Skeletal muscle satellite cell (primary cell): ENCODE measurements around the gene WDFY2.
A peak's percentile ranks its signal among the peaks of the same experiment; 100 is the strongest.

Experiments used
- H3K27me3 ChIP-seq: 2 replicates; pipeline ENCODE4 v1.7.0; 2013; ENCODE audit warnings: low read length; ENCODE audit not compliant: control insufficient read depth, insufficient read depth
- H3K36me3 ChIP-seq: 2 replicates; pipeline ENCODE4 v1.7.0; 2013; ENCODE audit warnings: mild to moderate bottlenecking, control low read depth, low read length; ENCODE audit not compliant: insufficient read depth
- H3K4me1 ChIP-seq: 2 replicates; pipeline ENCODE4 v1.7.0; 2013; ENCODE audit warnings: low read length; ENCODE audit not compliant: control insufficient read depth, insufficient read depth
- H3K4me2 ChIP-seq: 2 replicates; pipeline ENCODE4 v1.7.0; 2013; ENCODE audit warnings: mild to moderate bottlenecking, low read length
- H3K4me3 ChIP-seq: 2 replicates; pipeline ENCODE4 v1.7.0; 2013; ENCODE audit warnings: low read length
- H3K9ac ChIP-seq: 2 replicates; pipeline ENCODE4 v1.7.0; 2013; ENCODE audit warnings: mild to moderate bottlenecking, low read depth, low read length, moderate library complexity
- H3K9me3 ChIP-seq: replicated peaks from 2 replicates; pipeline ENCODE4 v1.7.0; 2013; ENCODE audit warnings: mild to moderate bottlenecking, control low read depth, low read length

WDFY2 gene

DNA sequence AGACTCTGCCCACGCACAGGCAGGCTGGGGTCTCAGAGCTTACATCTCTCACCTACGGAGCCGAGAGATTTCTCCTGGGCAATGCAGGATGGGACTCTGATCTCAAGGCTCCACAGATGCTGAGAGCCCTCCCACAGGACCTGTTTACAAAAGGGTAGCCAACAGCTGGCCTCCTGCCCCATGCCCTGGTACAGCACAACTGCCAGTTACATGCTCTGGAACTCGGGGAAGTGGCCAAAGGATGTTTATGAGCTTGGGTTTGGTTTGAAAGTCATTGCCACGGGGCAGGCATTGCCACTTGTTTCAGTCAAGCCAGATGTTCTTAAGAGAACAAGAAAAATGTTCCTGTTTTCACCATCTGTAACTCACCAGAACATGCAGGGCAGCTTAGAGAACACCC, 216.2 kb downstream of the WDFY2 start:
- Histone ChIP-seq H3K27me3 (no peaks in the 10 kb centered on the region), H3K4me2 (no peak overlapping the region), H3K36me3 (no peaks in the 10 kb centered on the region), H3K4me1 (peaks cover 31% of the 10 kb centered on the region), H3K9ac (no peak overlapping the region), H3K4me3 (no peak overlapping the region), H3K9me3 (no peaks in the 10 kb centered on the region)

GRCh38 chr13:51801631-51802099, 217.4 kb downstream of the WDFY2 start:
- Histone ChIP-seq H3K4me3 (peak overlapping the region; percentile 11), H3K36me3 (no peaks in the 10 kb centered on the region), H3K9me3 (no peaks in the 10 kb centered on the region), H3K9ac (peak overlapping the region; percentile 0), H3K27me3 (no peaks in the 10 kb centered on the region), H3K4me1 (peaks cover 34% of the 10 kb centered on the region), H3K4me2 (peak overlapping the region; percentile 97)

GRCh38 chr13:51802631-51803418, 218.6 kb downstream of the WDFY2 start:
- Histone ChIP-seq H3K9ac (peak overlapping the region; percentile 93), H3K4me2 (peak overlapping the region; percentile 97), H3K4me3 (peak overlapping the region; percentile 86), H3K9me3 (no peaks in the 10 kb centered on the region), H3K4me1 (peaks cover 37% of the 10 kb centered on the region), H3K27me3 (no peaks in the 10 kb centered on the region), H3K36me3 (no peaks in the 10 kb centered on the region)

DNA sequence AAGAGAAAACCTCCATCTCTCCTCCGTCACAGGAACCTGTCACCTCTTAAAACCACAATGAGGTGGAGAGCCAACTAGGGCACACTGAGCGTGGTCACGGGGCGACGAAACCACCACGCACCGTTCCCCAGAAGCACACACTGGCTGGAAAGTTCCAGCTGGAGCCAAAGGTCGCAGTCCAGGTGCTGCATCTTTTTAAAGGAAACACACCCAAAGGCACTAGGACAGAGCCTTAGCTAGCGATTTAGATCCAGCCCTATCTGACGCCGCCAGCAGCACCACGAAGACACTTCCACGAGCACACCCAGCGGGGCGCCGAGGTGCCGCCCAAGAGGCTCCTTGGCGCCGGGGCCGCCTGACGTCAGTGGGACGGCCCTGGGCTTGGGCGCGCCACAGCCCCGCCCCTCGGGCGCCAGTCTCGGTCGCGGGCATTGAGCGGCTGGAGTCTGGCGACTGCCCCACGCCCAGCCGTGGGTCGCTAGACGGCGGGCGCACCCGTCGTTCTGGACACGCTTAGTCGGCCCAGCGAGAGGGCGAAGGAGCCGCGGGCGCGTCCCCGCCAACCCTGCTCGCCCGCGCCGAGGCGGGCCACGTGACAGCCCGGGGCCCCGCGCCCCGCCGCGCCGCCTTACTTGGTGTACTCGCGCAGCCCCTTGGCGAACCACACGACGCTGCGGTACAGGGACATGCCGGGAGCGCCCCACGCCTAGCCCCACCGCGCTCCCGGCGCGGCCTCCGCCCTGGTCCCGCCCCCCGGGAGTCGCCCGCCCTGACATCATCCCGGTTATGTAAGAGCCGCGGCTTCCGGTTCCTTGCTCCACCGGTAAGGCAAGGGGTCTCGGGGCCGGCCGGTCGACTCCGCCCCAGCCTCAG, 219.4 kb downstream of the WDFY2 start, which contains the start of gene DHRS12:
TSS of gene DHRS12 (minus strand) at position 742 of the 873 bp plus-strand sequence. CDS start 4,504 bp downstream, outside the sequence.
- Histone ChIP-seq H3K4me1 (peaks cover 37% of the 10 kb centered on the region), H3K4me2 (peak within 1 kb of the TSS; percentile 97), H3K9ac (peak within 1 kb of the TSS; percentile 93), H3K27me3 (no peaks in the 10 kb centered on the region), H3K9me3 (no peaks in the 10 kb centered on the region), H3K36me3 (no peaks in the 10 kb centered on the region), H3K4me3 (peak within 1 kb of the TSS; percentile 86)

GRCh38 chr13:51804295-51805172, 220.3 kb downstream of the WDFY2 start:
- no peaks in the 10 kb centered on the region for H3K27me3 ChIP-seq
- H3K4me1 ChIP-seq = peaks cover 37% of the 10 kb centered on the region
- peak overlapping the region; percentile 93 for H3K9ac ChIP-seq
- no peaks in the 10 kb centered on the region for H3K36me3 ChIP-seq
- no peaks in the 10 kb centered on the region for H3K9me3 ChIP-seq
- peak overlapping the region; percentile 86 for H3K4me3 ChIP-seq
- H3K4me2 ChIP-seq = peak overlapping the region; percentile 97

- H3K4me3 ChIP-seq = no peak overlapping the region
- no peak overlapping the region for H3K9ac ChIP-seq
- no peaks in the 10 kb centered on the region for H3K36me3 ChIP-seq
Measured at GRCh38 chr13:51805313-51805712, 221.1 kb downstream of the WDFY2 start.

DNA sequence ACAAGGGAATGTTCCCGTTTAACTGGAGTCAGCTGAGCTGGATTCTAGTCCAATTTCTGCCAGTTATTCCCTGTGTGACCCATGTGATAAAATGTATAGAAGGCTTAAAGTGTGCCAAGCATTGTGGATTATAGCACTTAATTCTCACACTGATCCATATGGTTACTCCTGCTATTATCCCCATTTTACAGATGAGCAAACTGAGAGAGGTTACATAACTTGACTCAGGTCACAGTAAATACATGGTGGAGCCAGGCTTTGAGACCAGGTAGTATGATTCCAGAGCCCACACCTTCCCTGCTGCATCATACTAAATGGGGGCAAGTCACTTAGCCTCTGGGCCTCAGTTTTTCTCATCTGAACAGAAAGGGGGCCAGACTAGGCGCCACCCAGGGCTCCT, 221.7 kb downstream of the WDFY2 start:
- no peaks in the 10 kb centered on the region for H3K36me3 ChIP-seq
- H3K9me3 ChIP-seq = no peaks in the 10 kb centered on the region
- H3K4me1 ChIP-seq = peaks cover 37% of the 10 kb centered on the region
- no peaks in the 10 kb centered on the region for H3K27me3 ChIP-seq
- H3K4me3 ChIP-seq = no peak overlapping the region
- no peak overlapping the region for H3K4me2 ChIP-seq
- no peak overlapping the region for H3K9ac ChIP-seq

More at GRCh38 chr13:51805313-51805712, 221.1 kb downstream of the WDFY2 start:
- Histone ChIP-seq H3K27me3 (no peaks in the 10 kb centered on the region), H3K4me1 (peaks cover 37% of the 10 kb centered on the region), H3K4me2 (peak overlapping the region; percentile 97), H3K9me3 (no peaks in the 10 kb centered on the region)

DNA sequence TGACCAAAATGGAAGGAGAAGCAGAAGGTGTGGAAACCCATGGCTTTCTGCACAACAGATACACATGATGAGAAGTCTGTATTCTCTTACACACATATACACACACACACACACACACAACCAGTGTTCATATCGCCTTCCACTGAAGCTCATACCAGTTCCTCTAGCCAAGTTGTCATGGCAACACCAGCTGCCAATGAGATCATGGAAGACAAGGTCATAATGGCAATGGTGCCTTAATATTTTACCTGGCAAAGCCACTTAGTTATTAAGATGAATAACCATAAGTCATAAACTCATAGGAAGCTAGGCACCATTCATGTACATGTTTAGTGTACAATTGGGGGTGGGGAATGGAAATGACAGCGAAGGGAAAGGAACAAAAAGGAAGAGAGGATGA, 222.3 kb downstream of the WDFY2 start:
- no peak overlapping the region for H3K4me3 ChIP-seq
- no peaks in the 10 kb centered on the region for H3K36me3 ChIP-seq
- H3K9me3 ChIP-seq = no peaks in the 10 kb centered on the region
- peaks cover 33% of the 10 kb centered on the region for H3K4me1 ChIP-seq
- H3K27me3 ChIP-seq = no peaks in the 10 kb centered on the region
- H3K4me2 ChIP-seq = no peak overlapping the region
- H3K9ac ChIP-seq = no peak overlapping the region

DNA sequence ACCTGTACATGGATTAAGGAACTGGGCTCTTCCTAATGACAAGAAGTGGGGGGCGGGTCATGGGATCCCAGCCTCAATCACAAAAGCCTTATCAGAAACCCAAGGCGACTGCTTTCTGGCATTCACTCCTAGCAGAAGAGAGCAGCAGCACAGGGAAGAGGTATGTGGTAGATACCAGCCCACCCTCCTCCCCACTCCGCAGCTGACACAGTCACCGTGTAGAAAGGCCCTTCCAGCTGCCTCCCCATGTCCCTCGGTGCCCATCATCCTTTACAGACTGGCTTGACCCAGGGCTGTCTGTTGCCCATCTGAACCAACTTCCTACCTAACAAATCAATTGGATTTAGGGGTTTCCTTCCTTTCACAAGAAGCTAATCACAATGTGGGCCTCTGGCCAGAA, 222.8 kb downstream of the WDFY2 start:
- no peak overlapping the region for H3K4me2 ChIP-seq
- H3K27me3 ChIP-seq = no peaks in the 10 kb centered on the region
- H3K9me3 ChIP-seq = no peaks in the 10 kb centered on the region
- H3K36me3 ChIP-seq = no peaks in the 10 kb centered on the region
- no peak overlapping the region for H3K4me3 ChIP-seq
- H3K4me1 ChIP-seq = peaks cover 28% of the 10 kb centered on the region
- no peak overlapping the region for H3K9ac ChIP-seq

- Histone ChIP-seq H3K27me3 (no peaks in the 10 kb centered on the region), H3K9me3 (no peaks in the 10 kb centered on the region), H3K4me3 (no peak overlapping the region), H3K9ac (no peak overlapping the region), H3K36me3 (no peaks in the 10 kb centered on the region), H3K4me2 (no peak overlapping the region), H3K4me1 (peaks cover 13% of the 10 kb centered on the region)
Measured at GRCh38 chr13:51808811-51809210, 224.5 kb downstream of the WDFY2 start.

DNA sequence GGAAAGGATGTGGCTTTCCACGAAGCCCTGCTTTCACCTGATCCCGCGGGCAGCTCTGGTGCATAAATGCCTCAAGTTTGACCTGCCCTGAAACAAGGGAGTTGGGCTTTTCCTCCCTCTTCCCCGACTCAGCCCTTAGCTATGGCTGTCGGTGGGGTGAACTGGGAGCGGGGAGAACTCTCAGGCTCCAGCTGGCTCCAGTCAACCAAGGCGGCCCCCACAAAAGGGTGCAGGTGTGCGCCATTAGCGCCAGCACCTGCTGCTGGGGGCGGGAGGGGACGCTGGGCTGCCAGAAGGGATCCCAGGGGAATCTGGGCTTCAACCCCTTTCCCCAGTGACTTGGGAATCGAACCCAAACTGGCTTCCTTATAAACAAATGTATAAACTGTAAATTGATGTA, 226.8 kb downstream of the WDFY2 start:
- peaks cover 9% of the 10 kb centered on the region for H3K27me3 ChIP-seq
- peaks cover 10% of the 10 kb centered on the region for H3K4me1 ChIP-seq
- H3K9ac ChIP-seq = no peak overlapping the region
- H3K4me3 ChIP-seq = no peak overlapping the region
- no peak overlapping the region for H3K4me2 ChIP-seq
- H3K36me3 ChIP-seq = no peaks in the 10 kb centered on the region
- no peaks in the 10 kb centered on the region for H3K9me3 ChIP-seq
